ENCODE data around the gene PPP1R13B.

- TF ChIP-seq POLR2A (IDR thresholded peaks at IDR 0.05): no peak
- TF ChIP-seq, protein P1, sequence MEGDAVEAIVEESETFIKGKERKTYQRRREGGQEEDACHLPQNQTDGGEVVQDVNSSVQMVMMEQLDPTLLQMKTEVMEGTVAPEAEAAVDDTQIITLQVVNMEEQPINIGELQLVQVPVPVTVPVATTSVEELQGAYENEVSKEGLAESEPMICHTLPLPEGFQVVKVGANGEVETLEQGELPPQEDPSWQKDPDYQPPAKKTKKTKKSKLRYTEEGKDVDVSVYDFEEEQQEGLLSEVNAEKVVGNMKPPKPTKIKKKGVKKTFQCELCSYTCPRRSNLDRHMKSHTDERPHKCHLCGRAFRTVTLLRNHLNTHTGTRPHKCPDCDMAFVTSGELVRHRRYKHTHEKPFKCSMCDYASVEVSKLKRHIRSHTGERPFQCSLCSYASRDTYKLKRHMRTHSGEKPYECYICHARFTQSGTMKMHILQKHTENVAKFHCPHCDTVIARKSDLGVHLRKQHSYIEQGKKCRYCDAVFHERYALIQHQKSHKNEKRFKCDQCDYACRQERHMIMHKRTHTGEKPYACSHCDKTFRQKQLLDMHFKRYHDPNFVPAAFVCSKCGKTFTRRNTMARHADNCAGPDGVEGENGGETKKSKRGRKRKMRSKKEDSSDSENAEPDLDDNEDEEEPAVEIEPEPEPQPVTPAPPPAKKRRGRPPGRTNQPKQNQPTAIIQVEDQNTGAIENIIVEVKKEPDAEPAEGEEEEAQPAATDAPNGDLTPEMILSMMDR (IDR thresholded peaks at IDR 0.05): no peak
Measured at GRCh38 chr14:103896578-103896977, 49.2 kb upstream of the PPP1R13B start.
